ENCODE measurements around the gene DNAJC13.

DNAJC13 gene

DNA sequence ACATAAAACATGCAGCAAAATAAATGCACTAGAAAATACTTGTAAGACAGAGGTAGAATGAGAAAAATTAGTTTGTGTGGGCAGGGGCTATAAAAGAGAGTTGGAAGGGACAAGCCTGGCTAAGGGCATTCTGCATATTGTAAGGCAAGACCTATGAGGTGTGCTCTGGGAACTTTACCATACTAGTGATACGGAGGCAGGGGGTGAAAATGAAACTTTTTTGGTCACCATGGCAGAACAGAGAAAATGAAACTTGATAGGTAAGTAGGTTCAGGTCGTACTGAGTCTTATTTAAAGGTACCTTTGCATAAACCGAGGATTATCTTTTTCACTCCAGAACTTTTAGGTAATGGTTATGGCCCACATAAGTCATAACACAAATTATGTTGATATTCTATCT lies 105.1 kb downstream of the DNAJC13 start:
- TF ChIP-seq SUZ12 (IDR thresholded peaks at IDR 0.05; ENCODE audit: extremely low read depth, insufficient read depth, insufficient read length) (no peak), YY1 (IDR thresholded peaks at IDR 0.05; ENCODE audit: insufficient read depth, insufficient read length) (no peak), ZNF274 (IDR thresholded peaks at IDR 0.05; ENCODE audit: low read depth, low read length) (no peak)

DNA sequence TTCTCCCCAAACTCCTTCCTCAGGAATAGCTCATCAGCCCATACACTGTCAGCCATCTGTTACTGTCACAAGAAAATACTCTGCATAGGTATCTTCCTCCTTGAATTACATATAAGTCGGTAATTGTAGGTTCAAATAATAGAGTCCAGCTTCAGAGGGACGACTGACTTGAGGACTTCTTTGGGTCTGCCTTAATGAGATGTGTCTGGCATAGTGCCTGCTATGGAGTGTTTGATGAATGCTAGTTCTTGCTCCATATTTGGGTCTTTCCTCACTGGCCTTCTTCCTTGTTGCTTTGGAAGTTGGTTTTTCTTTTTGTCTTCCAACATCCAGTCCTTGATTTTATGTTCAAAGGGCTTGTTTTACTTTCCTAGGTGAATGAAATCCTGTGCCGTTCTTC lies 113.3 kb downstream of the DNAJC13 start:
- no peak for DNase-seq (ENCODE audit: low read depth, low spot score)
- Histone ChIP-seq H3K9ac (ENCODE audit: insufficient read length, low read depth) (no peak overlapping the region), H3K36me3 (ENCODE audit: insufficient read depth, insufficient read length, low read length) (peaks cover 63% of the 10 kb centered on the region), H3K4me3 (ENCODE audit: insufficient read length, low read depth) (no peak overlapping the region), H3K9me3 (ENCODE audit: insufficient read depth, low read length) (no peaks in the 10 kb centered on the region), H3K27me3 (ENCODE audit: insufficient read depth, insufficient read length) (no peaks in the 10 kb centered on the region), H3K4me1 (ENCODE audit: insufficient read depth, insufficient read length) (no peaks in the 10 kb centered on the region)
- no peak for TF ChIP-seq ZNF274 (IDR thresholded peaks at IDR 0.05; ENCODE audit: low read depth, low read length)

More for the DNA sequence above, 105.1 kb downstream of the DNAJC13 start:
- Histone ChIP-seq H3K9me3 (ENCODE audit: insufficient read depth, low read length) (no peaks in the 10 kb centered on the region), H3K4me3 (ENCODE audit: insufficient read length, low read depth) (no peak overlapping the region), H3K27me3 (ENCODE audit: insufficient read depth, insufficient read length) (no peaks in the 10 kb centered on the region), H3K36me3 (ENCODE audit: insufficient read depth, insufficient read length, low read length) (peaks cover 80% of the 10 kb centered on the region), H3K4me1 (ENCODE audit: insufficient read depth, insufficient read length) (no peaks in the 10 kb centered on the region), H3K9ac (ENCODE audit: insufficient read length, low read depth) (no peak overlapping the region)
- no peak for DNase-seq (ENCODE audit: low read depth, low spot score)

DNA sequence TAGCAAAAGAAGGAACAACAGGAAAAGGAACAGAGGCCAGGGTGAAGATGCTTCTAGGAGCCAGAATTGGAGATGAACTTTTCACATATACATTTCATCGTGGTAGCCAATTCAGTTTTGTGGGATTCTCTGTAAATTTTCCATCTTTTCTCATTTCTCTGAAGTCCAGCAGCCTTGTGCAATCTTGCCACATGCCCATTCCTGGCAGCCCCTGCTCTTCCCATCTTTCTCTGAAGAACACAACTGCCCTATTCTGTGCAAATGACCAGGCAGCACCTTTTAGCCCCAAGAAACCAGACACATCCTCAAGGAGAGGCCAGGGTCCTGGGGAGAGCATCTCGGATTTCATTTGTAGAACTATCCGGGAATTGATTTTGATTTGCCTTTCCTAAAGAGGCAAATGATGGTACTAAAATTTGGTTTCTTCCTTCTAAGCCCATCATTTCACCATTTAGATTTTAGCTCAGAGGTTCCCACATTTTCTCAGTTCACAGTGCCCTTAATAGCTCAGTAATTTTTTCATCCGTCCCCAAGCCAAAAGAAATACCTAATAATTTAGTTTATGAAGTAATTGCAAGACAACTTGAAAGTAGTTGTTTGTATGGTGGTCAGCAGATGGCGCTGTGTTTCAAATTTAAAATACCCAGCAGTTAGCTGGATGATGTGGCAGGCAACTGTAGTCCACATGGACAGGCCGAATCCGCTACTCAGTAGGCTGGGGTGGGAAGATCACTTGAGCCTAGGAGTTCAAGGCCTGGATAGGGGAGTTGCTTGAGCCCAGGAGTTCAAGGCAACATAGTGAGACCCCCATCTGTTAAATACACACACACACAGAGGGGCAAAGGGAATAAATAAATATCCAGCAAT lies 118.5 kb downstream of the DNAJC13 start:
- Histone ChIP-seq H3K9ac (ENCODE audit: insufficient read length, low read depth) (no peak overlapping the region), H3K9me3 (ENCODE audit: insufficient read depth, low read length) (no peaks in the 10 kb centered on the region)
- peak; percentile 75 for DNase-seq (ENCODE audit: low read depth, low spot score)

DNA sequence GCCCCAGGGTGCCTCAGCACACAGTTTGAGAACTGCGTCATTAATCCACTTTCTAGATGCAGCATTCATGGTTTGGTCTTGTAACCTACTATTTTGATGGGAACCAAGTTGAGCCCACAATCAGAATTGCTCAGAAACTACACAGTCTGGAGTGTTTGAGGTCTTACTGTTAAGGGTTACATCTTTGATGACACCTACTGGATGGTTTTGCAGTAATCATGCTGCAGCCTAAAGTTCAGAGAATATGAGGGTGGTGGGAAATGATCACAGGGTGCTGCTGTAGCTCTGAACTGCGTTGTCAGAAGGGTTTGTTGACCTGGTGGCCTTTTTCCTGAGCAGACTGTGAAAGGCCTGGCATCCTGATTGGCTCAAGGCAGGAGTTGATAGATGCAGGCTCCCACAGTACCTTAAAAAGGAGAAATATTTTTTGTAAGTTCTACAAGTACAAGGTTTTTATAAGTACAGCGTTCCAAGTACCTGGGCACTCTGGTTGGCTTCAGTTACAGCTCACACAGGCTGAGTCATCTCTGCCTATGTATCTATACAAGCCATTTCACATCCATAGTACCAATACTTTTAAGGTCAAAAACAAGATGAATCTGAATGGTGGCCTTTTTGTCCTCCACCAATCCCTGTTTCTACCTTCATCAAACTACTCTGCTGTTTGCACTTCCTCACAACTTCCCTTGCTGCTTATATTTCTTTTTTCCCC lies 119.3 kb downstream of the DNAJC13 start:
- no peak for TF ChIP-seq ZNF274 (IDR thresholded peaks at IDR 0.05; ENCODE audit: low read depth, low read length)
- TF ChIP-seq SUZ12 (IDR thresholded peaks at IDR 0.05; ENCODE audit: extremely low read depth, insufficient read depth, insufficient read length): no peak
- TF ChIP-seq YY1 (IDR thresholded peaks at IDR 0.05; ENCODE audit: insufficient read depth, insufficient read length): no peak
- Histone ChIP-seq H3K36me3 (ENCODE audit: insufficient read depth, insufficient read length, low read length) (peaks cover 59% of the 10 kb centered on the region), H3K9ac (ENCODE audit: insufficient read length, low read depth) (no peak overlapping the region)

More for the DNA sequence above, 118.5 kb downstream of the DNAJC13 start:
- no peak overlapping the region for H3K4me3 ChIP-seq (ENCODE audit: insufficient read length, low read depth)
- TF ChIP-seq SUZ12 (IDR thresholded peaks at IDR 0.05; ENCODE audit: extremely low read depth, insufficient read depth, insufficient read length) (no peak), YY1 (IDR thresholded peaks at IDR 0.05; ENCODE audit: insufficient read depth, insufficient read length) (no peak), ZNF274 (IDR thresholded peaks at IDR 0.05; ENCODE audit: low read depth, low read length) (no peak)
- peaks cover 58% of the 10 kb centered on the region for H3K36me3 ChIP-seq (ENCODE audit: insufficient read depth, insufficient read length, low read length)
- H3K27me3 ChIP-seq (ENCODE audit: insufficient read depth, insufficient read length): no peaks in the 10 kb centered on the region
- no peaks in the 10 kb centered on the region for H3K4me1 ChIP-seq (ENCODE audit: insufficient read depth, insufficient read length)

DNA sequence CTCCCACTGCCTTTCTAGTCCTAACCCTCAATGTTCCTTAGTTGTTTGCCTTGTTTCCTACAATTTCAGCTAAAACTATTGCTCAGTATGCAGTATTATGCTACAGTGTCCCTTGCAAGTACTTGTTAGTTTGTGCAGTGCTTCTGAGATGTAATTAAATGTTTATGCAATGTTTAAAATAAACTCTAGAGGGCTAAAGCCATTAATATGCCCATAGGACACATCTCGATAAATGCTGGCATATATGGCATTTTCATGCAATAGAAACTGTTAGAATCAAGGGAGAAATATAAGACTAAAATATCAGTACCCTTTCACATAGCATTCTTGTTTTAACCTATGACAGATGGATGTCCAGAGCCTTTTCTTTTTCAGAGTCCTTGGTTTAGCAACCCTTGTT lies 120.0 kb downstream of the DNAJC13 start:
- Histone ChIP-seq H3K4me3 (ENCODE audit: insufficient read length, low read depth) (no peak overlapping the region), H3K4me1 (ENCODE audit: insufficient read depth, insufficient read length) (no peaks in the 10 kb centered on the region), H3K27me3 (ENCODE audit: insufficient read depth, insufficient read length) (no peaks in the 10 kb centered on the region), H3K9ac (ENCODE audit: insufficient read length, low read depth) (no peak overlapping the region), H3K36me3 (ENCODE audit: insufficient read depth, insufficient read length, low read length) (peaks cover 56% of the 10 kb centered on the region), H3K9me3 (ENCODE audit: insufficient read depth, low read length) (no peaks in the 10 kb centered on the region)
- DNase-seq (ENCODE audit: low read depth, low spot score): no peak
- TF ChIP-seq SUZ12 (IDR thresholded peaks at IDR 0.05; ENCODE audit: extremely low read depth, insufficient read depth, insufficient read length): no peak
- TF ChIP-seq ZNF274 (IDR thresholded peaks at IDR 0.05; ENCODE audit: low read depth, low read length): no peak
- no peak for TF ChIP-seq YY1 (IDR thresholded peaks at IDR 0.05; ENCODE audit: insufficient read depth, insufficient read length)

More for the DNA sequence above, 119.3 kb downstream of the DNAJC13 start:
- Histone ChIP-seq H3K4me1 (ENCODE audit: insufficient read depth, insufficient read length) (no peaks in the 10 kb centered on the region), H3K4me3 (ENCODE audit: insufficient read length, low read depth) (no peak overlapping the region), H3K27me3 (ENCODE audit: insufficient read depth, insufficient read length) (no peaks in the 10 kb centered on the region), H3K9me3 (ENCODE audit: insufficient read depth, low read length) (no peaks in the 10 kb centered on the region)
- DNase-seq (ENCODE audit: low read depth, low spot score): no peak

DNA sequence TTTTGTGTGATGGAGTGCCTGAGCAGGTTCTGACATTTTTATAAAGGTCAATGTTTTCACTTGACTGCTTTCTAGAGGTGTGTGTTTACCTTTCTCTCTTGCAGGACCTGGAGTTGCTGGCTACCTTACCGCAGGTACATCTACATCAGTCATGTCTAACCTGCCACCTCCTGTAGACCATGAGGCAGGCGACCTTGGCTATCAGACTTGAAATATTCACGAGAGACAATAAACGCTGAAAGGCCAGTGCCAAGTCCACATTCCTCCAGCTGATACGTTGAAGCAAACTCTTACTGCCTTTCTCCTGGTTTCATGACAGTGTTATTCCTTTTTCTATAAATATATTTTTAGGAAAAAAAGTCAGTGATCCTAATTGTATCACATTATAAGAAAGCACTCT lies 120.8 kb downstream of the DNAJC13 start:
- H3K4me1 ChIP-seq (ENCODE audit: insufficient read depth, insufficient read length): no peaks in the 10 kb centered on the region
- DNase-seq (ENCODE audit: low read depth, low spot score): no peak
- no peak for TF ChIP-seq ZNF274 (IDR thresholded peaks at IDR 0.05; ENCODE audit: low read depth, low read length)
- no peak for TF ChIP-seq SUZ12 (IDR thresholded peaks at IDR 0.05; ENCODE audit: extremely low read depth, insufficient read depth, insufficient read length)
- TF ChIP-seq YY1 (IDR thresholded peaks at IDR 0.05; ENCODE audit: insufficient read depth, insufficient read length): no peak

DNA sequence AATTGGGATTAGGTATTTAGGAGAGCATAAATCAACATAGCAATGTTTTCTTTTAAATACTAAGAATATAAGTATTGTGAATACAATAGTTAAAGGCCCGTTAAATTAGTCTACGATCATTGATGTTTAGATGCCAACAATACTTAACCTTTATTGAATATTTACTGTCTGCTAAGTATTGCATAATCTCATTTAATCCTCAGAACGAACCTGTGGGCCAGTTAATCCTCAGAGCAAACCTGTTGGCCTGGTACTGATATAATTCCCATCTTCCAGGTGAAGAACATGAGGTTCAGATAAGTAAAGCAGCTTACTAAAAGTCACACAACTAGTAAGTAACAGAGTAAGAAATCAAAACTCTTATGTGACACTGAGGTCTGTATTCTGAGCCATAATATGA lies 122.4 kb downstream of the DNAJC13 start:
- no peak overlapping the region for H3K4me3 ChIP-seq (ENCODE audit: insufficient read length, low read depth)
- H3K4me1 ChIP-seq (ENCODE audit: insufficient read depth, insufficient read length): no peaks in the 10 kb centered on the region
- no peaks in the 10 kb centered on the region for H3K9me3 ChIP-seq (ENCODE audit: insufficient read depth, low read length)
- H3K9ac ChIP-seq (ENCODE audit: insufficient read length, low read depth): no peak overlapping the region
- no peak for DNase-seq (ENCODE audit: low read depth, low spot score)
- peaks cover 45% of the 10 kb centered on the region for H3K36me3 ChIP-seq (ENCODE audit: insufficient read depth, insufficient read length, low read length)
- H3K27me3 ChIP-seq (ENCODE audit: insufficient read depth, insufficient read length): no peaks in the 10 kb centered on the region
- TF ChIP-seq SUZ12 (IDR thresholded peaks at IDR 0.05; ENCODE audit: extremely low read depth, insufficient read depth, insufficient read length): no peak
- no peak for TF ChIP-seq ZNF274 (IDR thresholded peaks at IDR 0.05; ENCODE audit: low read depth, low read length)
- no peak for TF ChIP-seq YY1 (IDR thresholded peaks at IDR 0.05; ENCODE audit: insufficient read depth, insufficient read length)

More for the DNA sequence above, 120.8 kb downstream of the DNAJC13 start:
- Histone ChIP-seq H3K4me3 (ENCODE audit: insufficient read length, low read depth) (no peak overlapping the region), H3K36me3 (ENCODE audit: insufficient read depth, insufficient read length, low read length) (peaks cover 54% of the 10 kb centered on the region), H3K27me3 (ENCODE audit: insufficient read depth, insufficient read length) (no peaks in the 10 kb centered on the region), H3K9ac (ENCODE audit: insufficient read length, low read depth) (no peak overlapping the region), H3K9me3 (ENCODE audit: insufficient read depth, low read length) (no peaks in the 10 kb centered on the region)
